Ascending aorta (tissue), 2 donors: Measurements from ENCODE around the gene NDRG2. TPM values are rescaled to one million over a fixed set of nuclear protein-coding genes. Genes with fewer than 3 reads are reported as not detected.
"Not testable (repeated sequence)": the region's sequence is repeated elsewhere in the genome, so short reads cannot be mapped to it uniquely, and the experiment has no call there.

Experiments
- DNase-seq, 2 donors: peaks; one replicate each; pipeline ENCODE4 v3.0.0-alpha.2; 2019; ENCODE audit warnings: low spot score in 2 of 2
- H3K27ac ChIP-seq, 2 donors: fragments of 200-600 bp; sonication (generic); one replicate each; pipeline ENCODE4 v1.5.1; 2016 to 2017; ENCODE audit warnings: mild to moderate bottlenecking in 1 of 2
- H3K27me3 ChIP-seq: fragments of 200-600 bp; sonication (generic); one replicate; pipeline ENCODE4 v1.5.1; 2017
- H3K36me3 ChIP-seq, 2 donors: fragments of 200-600 bp; sonication (generic); one replicate each; pipeline ENCODE4 v1.5.1; 2016
- H3K4me1 ChIP-seq, 2 donors: fragments of 200-600 bp; sonication (generic); one replicate each; pipeline ENCODE4 v1.5.1; 2016 to 2017; ENCODE audit warnings: mild to moderate bottlenecking in 1 of 2
- H3K4me3 ChIP-seq, 2 donors: fragments of 200-600 bp; sonication (generic); one replicate each; pipeline ENCODE4 v1.5.1; 2016 to 2017; ENCODE audit warnings: mild to moderate bottlenecking in 1 of 2
- H3K9me3 ChIP-seq, 2 donors: fragments of 200-600 bp; sonication (generic); one replicate each; pipeline ENCODE4 v1.5.1; 2016
- intact Hi-C: fragments of 100-400 bp; cut with DNase I; formaldehyde crosslinking; loops from one replicate; pipeline ENCODE4 v1.15.1; 2023
- total RNA-seq: library from RNA; depleted of rRNA; stranded (reverse); fragments of >200 nt; gene quantifications from one replicate; pipeline ENCODE4 v1.1.0, GENCODE V29; 2016
- TF ChIP-seq, protein P1 (sequence below), 3 experiments: fragments of 200-600 bp in 2 of 3; fragments of 450-650 bp in 1 of 3; sonication (generic) in 2 of 3; IDR thresholded peaks; one replicate each; pipeline ENCODE4 v1.5.1; 2016 to 2019; ENCODE audit warnings: antibody characterized with exemption in 3 of 3, mild to moderate bottlenecking in 1 of 3, moderate library complexity in 1 of 3

Gene NDRG2
- total RNA-seq, 1 donor from 2014 or later: 216 TPM

GRCh38 chr14:21041676-21042433 is 17.0 kb upstream of the NDRG2 start, which contains the start of gene RNASE7:
RNASE7 (plus strand) TSS chr14:21042362; CDS start chr14:21042993, 631 bp downstream.
- TF ChIP-seq, protein P1, sequence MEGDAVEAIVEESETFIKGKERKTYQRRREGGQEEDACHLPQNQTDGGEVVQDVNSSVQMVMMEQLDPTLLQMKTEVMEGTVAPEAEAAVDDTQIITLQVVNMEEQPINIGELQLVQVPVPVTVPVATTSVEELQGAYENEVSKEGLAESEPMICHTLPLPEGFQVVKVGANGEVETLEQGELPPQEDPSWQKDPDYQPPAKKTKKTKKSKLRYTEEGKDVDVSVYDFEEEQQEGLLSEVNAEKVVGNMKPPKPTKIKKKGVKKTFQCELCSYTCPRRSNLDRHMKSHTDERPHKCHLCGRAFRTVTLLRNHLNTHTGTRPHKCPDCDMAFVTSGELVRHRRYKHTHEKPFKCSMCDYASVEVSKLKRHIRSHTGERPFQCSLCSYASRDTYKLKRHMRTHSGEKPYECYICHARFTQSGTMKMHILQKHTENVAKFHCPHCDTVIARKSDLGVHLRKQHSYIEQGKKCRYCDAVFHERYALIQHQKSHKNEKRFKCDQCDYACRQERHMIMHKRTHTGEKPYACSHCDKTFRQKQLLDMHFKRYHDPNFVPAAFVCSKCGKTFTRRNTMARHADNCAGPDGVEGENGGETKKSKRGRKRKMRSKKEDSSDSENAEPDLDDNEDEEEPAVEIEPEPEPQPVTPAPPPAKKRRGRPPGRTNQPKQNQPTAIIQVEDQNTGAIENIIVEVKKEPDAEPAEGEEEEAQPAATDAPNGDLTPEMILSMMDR (IDR thresholded peaks at IDR 0.05): no peak
- Histone ChIP-seq H3K27me3 (no peaks in the 10 kb centered on the region), H3K9me3 (no peaks in the 10 kb centered on the region), H3K4me3 (no peak within 1 kb of the TSS), H3K27ac (no peak within 1 kb of the TSS), H3K4me1 (peaks cover 5 to 16% of the 10 kb centered on the region in 2 donors), H3K36me3 (no peaks in the 10 kb centered on the region)
- DNase-seq: no peak
- intact Hi-C loops: loop anchor here (5.0 kb wide), 1 partner anchor 185 kb away; no protein-coding TSS in a partner anchor

GRCh38 chr14:21040941-21041340 is 16.1 kb upstream of the NDRG2 start:
- H3K4me1 ChIP-seq: peaks cover 5 to 16% of the 10 kb centered on the region in 2 donors
- intact Hi-C loops: loop anchor here (1.0 to 5.0 kb wide), 2 partner anchors 27 to 184 kb away; no protein-coding TSS in a partner anchor
- not testable (repeated sequence) for H3K9me3 ChIP-seq

GRCh38 chr14:21040370-21040925 is 15.6 kb upstream of the NDRG2 start:
- Histone ChIP-seq H3K4me1 (peaks cover 5 to 16% of the 10 kb centered on the region in 2 donors), H3K27ac (no peak overlapping the region), H3K36me3 (no peaks in the 10 kb centered on the region), H3K9me3 (no peaks in the 10 kb centered on the region), H3K27me3 (no peaks in the 10 kb centered on the region), H3K4me3 (no peak overlapping the region)
- intact Hi-C loops: loop anchor here (1.0 to 5.0 kb wide), 2 partner anchors 26 to 183 kb away; no protein-coding TSS in a partner anchor
- no peak for DNase-seq
- TF ChIP-seq, protein P1 (IDR thresholded peaks at IDR 0.05): no peak

More at GRCh38 chr14:21040941-21041340, 16.1 kb upstream of the NDRG2 start:
- DNase-seq, H3K4me3 ChIP-seq, H3K27ac ChIP-seq, H3K27me3 ChIP-seq, H3K36me3 ChIP-seq: not testable (repeated sequence)

DNA sequence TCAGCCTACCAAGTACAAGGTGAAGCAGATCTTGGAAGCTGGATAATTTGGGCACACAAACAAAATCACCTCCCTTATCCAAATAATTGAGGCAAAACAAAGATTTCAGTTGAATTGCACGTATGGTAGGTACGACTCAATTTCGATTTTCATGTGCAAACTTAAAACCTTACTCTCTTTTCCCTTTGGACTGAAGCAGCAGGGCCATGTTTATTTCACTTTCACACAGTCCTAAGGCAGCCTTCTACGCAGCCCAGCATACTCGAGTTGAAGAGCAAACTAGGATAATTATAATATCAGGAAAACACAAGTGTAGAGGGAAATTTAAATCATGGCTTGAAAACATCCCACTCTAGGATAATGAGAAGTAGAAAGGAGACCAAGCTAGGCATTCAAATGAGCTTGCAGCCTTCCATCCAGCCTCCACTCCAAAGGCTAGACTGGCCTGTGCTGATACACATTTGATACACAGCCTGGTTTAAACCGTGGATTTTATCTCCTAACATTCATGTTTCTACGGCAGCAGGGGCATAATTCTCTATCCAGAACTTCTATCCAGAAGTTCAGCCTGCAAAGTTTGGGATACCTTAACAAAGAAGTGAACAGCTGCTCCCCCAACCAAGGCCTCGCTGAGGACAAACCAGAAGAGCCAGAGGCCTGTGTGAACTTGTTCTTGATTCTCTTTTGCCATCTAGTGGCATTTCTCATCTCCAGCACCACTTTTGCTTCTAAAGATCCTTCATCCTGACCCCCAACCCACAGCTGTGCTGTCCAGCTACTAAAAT is 14.9 kb upstream of the NDRG2 start:
- peak overlapping the region in 1 of 2 donors; percentile 12 for H3K4me3 ChIP-seq
- no peaks in the 10 kb centered on the region for H3K9me3 ChIP-seq
- TF ChIP-seq, protein P1 (IDR thresholded peaks at IDR 0.05): peak; percentile 68 to 82 (median 73)
- peaks cover 5 to 16% of the 10 kb centered on the region in 2 donors for H3K4me1 ChIP-seq
- intact Hi-C loops: loop anchor here (1.0 to 5.0 kb wide), 3 partner anchors 13 to 182 kb away; no protein-coding TSS in a partner anchor
- no peaks in the 10 kb centered on the region for H3K27me3 ChIP-seq
- no peaks in the 10 kb centered on the region for H3K36me3 ChIP-seq
- no peak for DNase-seq
- peak overlapping the region; percentile 67 to 80 for H3K27ac ChIP-seq

GRCh38 chr14:21038441-21039422 is 13.9 kb upstream of the NDRG2 start:
- intact Hi-C loops: loop anchor here (1.0 kb wide), 1 partner anchor 12 kb away; no protein-coding TSS in a partner anchor
- peak in 1 of 2 donors; percentile 85 for DNase-seq
- Histone ChIP-seq H3K4me1 (peaks cover 5 to 16% of the 10 kb centered on the region in 2 donors), H3K9me3 (no peaks in the 10 kb centered on the region), H3K27ac (peak overlapping the region; percentile 67 to 80), H3K36me3 (no peaks in the 10 kb centered on the region), H3K4me3 (peak overlapping the region in 1 of 2 donors; percentile 12), H3K27me3 (no peaks in the 10 kb centered on the region)
- TF ChIP-seq, protein P1 (IDR thresholded peaks at IDR 0.05): no peak
